HG03097 (cell line): ENCODE measurements around the gene TAC3.
"Not testable (repeated sequence)": the region's sequence is repeated elsewhere in the genome, so short reads cannot be mapped to it uniquely, and the experiment has no call there.

Experiments
- ATAC-seq: cut with Tn5 transposase; IDR thresholded peaks from one replicate; pipeline ENCODE4 v1.9.1; 2021; ENCODE audit not compliant: unreplicated experiment, low FRiP score

The TAC3 gene

GRCh38 chr12:57039016-57039798, 22.9 kb upstream of the TAC3 start:
- no peak for ATAC-seq

DNA sequence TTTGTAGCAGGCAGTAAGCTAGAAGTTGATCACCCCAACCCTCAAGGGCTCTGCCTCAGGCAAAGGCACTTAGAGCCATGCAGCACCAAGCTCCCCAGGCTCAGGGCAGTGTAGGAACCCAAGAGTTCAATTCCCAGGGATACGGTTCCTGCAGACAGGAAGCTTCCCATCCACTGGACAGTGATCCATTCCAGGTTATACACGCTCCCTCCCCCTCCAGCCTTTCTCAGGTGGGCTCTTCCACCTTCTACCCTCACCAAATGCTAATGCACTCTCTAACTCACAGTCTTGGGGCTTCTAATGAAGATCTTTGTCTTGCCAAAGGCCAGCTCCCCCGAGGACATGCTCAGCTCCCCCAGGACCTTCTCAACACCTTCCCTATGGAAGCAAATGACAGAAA, 20.9 kb upstream of the TAC3 start:
- ATAC-seq = no peak

DNA sequence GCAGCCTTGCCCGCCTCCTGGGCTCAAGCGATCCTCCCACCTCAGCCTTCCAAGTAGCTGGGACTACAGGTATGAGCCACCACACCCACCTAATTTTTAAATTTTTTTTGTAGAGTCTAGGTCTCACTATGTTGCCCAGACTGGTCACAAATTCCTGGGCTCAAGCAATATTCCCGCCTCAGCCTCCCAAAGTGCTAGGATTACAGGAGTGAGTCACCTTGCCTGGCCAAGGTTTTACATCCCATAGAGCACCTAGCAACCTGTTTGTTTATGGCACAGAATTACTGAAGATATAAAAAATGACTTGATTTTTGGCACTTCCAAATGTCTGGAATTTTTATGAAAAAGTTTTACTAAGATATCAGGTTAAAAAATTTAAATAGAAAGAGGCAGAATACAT, 17.1 kb upstream of the TAC3 start:
- no peak for ATAC-seq

GRCh38 chr12:57031789-57032188, 15.5 kb upstream of the TAC3 start:
- ATAC-seq = no peak

- ATAC-seq = no peak
Measured at GRCh38 chr12:57031138-57031725, 14.9 kb upstream of the TAC3 start.

- no peak for ATAC-seq
Measured at GRCh38 chr12:57029457-57029856, 13.1 kb upstream of the TAC3 start.

GRCh38 chr12:57027805-57028153, 11.4 kb upstream of the TAC3 start:
- ATAC-seq = no peak

DNA sequence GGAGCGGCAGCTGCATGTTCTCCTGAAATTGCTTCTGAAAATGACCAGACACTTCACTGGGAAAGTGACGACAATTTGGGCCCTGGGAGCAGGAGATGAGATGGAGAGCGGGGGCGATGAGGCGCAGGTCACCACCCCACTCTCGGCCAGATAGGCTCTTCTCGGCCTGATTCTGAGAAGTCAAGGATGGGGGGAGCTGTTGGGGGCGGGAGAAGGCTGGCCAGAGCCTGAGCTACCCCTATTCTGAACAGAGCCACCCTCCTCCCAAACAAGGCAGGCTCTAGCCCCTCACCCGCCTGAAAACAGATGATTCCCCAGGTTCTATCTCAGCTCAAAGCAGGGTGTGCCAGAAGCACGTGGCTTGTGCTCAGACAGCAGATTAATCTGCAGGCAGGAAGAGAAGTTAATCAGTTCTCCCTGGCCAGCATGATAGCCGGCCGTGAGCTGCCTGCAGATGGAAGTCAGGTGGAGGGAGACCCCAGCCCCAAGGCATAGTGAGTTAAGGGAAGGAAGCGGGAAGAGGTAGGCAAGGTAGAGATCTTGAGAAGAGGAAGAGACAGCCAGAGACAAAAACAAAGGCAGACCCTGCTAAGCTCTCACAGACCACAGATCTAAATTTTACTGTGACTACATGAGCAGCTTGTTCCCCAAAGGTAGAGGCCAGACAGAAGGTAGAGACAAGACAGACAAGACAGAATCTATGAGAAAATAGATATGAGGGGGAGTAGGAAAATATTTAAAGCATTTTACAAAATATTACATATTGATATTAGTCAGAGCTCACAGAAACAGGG, 10.9 kb upstream of the TAC3 start:
- ATAC-seq = no peak

GRCh38 chr12:57025196-57025595, 8.9 kb upstream of the TAC3 start:
- no peak for ATAC-seq

DNA sequence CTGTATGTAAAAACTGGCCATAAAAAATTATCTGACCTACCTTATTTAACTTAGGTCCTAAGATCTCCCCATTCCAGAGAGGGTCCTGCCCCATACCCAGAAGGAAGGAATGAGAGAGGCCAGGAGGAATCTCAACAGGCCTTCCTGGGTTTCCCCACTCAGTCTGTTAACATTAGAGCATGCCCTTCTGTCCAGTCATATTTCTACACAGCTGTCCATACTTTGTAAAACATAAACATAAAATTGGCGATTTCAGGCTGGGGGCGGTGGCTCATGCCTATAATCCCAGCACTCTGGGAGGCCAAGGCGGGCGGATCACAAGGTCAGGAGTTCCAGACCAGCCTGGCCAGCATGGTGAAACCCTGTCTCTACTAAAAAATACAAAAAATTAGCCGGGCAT, 6.0 kb upstream of the TAC3 start:
- not testable (repeated sequence) for ATAC-seq

- ATAC-seq = no peak
Measured at GRCh38 chr12:57019983-57020719, 3.8 kb upstream of the TAC3 start.

DNA sequence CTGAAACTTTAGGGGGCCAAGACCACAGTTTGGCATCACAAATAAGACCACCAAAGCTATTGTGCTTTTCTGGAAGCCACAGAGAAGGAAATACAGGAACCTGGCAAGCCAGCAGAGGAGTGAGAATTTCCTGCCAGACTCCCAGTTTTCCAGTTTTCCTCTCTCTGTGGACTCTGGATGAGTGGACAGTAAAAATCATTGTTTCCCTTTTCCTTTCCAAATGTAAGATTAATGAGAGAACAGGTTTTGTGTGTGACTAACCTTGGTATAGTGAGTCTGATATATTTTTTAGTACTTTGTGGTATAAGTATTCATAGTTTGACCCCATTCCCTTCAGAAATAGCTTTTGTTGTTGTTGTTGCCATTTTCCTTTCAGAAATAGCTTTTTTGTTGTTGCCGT, 2.6 kb upstream of the TAC3 start:
- ATAC-seq = no peak

DNA sequence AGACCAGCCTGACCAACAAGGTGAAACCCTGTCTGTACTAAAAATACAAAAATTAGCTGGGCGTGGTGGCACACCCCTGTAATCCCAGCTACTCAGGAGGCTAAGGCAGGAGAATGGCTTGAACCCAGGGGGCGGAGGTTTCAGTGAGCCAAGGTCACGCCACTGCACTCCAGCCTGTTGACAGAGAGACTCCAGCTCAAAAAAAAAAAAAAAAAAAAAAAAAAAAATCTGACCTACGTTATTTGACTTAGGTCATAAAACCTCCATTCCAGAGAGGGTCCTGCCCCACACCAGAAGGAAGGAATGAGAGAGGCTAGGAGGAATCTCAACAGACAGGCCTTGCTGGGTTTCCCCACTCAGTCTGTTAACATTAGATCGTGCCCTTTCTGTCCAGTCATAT, 2.0 kb upstream of the TAC3 start:
- not testable (repeated sequence) for ATAC-seq

- no peak for ATAC-seq
Measured at GRCh38 chr12:57012600-57013465, 3.5 kb downstream of the TAC3 start.

DNA sequence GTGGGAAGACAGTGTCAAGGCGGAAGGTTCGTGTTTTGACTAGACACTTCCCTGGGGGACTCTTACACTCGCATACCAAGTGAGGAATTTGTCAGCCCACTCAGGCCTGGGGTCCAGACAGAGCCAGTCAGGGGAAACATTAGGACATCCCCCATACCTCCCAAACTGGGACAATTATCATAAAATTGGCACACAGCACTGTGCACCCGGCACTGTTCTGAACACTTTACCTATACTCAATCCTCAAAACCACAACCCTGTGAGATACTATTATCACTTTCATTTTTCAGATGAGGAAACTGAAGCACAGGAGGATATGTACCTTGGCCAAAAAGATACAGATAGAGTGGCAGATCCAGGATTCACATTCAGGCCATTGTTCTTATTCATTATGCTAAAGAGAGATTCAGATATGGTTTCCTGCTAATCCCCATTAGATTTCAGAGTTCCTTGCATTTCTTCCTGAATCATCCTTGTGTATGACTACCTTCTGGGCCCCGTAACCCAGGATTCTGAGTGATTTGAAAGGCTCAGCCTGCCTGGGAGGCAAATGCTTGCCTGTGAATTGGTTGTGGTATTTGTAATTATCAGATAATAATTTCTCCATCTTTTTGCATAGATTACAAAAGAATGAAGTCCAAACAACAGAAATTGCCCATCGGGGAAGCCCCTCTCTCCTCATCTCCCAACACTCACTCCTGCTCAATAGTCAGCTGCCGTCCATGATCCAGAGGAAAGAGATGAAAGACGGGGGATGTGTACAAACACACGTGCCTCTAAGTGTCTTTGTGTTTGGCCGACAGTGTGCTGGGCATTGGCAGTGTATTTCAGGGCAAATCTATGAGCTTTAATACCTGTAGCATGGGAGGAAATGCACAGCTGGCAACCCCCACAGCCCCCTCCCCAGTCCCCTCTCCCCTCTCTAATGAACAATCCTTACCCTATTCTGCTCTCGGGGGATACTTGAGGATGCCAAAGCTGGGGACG, 4.6 kb downstream of the TAC3 start:
- ATAC-seq = peak; percentile 38

DNA sequence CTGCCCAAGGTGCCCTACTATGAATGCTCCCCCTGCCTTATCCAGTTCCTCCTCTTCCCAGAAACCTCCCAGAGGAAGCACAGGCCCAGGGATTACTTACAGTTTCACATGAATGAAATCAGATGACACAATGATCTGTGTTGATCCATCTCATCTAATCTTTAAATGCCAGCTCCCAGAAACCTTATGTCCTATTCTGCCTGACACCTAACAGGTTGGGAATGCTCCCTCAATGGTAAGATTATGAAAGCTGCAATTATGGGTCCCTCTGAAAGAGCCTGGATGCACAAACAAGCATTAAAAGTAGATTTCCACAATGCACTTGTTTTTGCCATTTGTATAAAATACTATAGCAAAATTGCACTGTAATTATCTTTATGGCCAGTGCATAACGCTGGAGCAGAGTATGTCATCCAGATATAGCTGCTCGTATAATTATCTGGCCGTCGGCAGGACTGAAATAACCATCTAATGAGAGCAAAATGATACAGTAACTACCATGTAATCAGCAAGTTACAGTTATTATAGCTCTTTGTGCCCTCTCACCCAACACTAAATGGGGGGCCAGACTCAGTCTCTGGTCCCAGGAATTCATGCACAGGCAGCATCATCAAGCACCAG, 5.6 kb downstream of the TAC3 start:
- ATAC-seq = no peak

DNA sequence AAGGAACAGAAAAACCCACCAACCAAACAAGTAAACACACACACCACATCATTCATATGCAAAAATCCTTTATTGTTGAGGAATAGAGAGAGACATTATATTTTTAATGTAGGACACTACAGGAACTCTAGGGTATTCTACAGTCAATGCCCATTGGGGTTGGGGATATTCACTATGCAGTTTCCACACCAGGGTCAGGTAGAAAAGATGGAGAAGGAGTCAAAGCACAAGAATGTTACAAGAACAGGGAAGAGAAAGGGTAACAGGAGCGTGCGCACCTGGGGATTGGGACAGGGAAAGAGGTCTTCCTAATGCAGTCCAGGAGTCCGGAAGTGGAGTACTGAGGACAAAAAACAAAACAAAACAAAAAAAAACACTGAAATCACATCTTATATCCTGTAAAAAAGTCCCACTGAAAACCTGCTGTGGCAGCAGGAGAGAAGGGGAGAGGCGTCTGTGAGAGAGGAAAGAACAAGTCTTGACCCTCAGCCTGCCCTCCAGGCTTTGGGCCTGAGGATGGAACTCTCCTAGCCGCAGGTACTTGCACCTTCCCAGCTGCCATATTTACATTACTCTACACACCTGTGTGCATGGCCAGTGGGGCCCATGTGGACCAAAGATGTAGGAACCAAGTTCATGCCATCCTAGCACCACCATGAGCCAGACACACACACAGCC, 6.2 kb downstream of the TAC3 start:
- ATAC-seq = no peak

- ATAC-seq = no peak
Measured at GRCh38 chr12:57008178-57008577, 8.2 kb downstream of the TAC3 start.
